Effector CD4-positive, alpha-beta T cell (primary cell): ENCODE measurements around the gene CYP27C1.
A peak's percentile ranks its signal among the peaks of the same experiment; 100 is the strongest.
"Not testable (repeated sequence)": the region's sequence is repeated elsewhere in the genome, so short reads cannot be mapped to it uniquely, and the experiment has no call there.

Source experiments
- DNase-seq: peaks from one replicate; pipeline ENCODE4 v3.0.0-alpha.2; 2020

Gene CYP27C1

GRCh38 chr2:127220768-127221527 lies 849 bp upstream of the CYP27C1 start:
- no peak for DNase-seq

DNA sequence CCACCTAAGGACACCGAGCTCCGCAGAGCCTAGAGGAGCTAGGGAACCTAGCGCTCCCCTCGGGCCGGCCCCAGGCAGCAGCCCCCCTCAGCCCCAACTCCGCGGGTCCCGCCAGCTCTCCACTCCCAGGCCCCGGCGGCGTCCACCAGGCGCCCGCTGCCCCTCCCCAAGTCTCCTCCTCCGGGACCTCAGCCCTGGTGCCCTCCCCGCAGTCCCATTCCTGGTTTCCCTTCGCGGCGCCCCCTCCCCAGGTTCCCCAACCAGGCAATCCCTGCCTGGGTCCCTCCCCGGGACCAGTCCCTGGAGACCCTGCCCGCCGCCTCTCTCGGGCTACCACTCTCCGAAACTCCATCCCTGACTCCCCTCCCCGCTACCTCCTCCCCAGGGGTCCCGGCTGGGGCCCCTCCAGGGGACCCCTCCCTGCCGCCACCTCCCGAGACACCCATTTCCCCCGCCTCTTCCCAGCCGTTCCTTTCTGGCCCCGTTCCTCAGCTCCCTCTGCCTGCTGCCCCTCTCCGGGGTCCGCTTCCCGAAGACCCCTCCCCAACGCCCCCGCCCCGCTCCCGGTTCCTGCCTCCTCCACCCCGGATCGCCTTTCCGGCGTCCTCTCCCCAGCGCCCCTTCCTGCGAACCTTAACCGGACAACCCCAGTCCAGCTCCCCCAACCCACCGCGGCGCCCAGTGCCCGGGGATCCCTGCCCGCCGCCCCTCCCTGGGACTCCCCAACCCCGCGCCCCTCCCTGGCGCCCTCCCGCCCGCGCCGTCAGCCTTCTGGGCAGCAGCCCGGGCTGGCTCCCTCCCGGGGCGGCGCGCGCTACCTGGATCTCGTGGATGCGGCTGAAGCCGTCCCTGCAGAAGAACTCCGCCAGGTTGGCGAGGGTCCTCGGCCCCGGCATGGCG lies 678 bp downstream of the CYP27C1 start:
- DNase-seq, result no peak

GRCh38 chr2:127218812-127219170 lies 1.3 kb downstream of the CYP27C1 start:
- DNase-seq, result no peak

GRCh38 chr2:127217470-127218325 lies 2.4 kb downstream of the CYP27C1 start:
- no peak for DNase-seq

DNA sequence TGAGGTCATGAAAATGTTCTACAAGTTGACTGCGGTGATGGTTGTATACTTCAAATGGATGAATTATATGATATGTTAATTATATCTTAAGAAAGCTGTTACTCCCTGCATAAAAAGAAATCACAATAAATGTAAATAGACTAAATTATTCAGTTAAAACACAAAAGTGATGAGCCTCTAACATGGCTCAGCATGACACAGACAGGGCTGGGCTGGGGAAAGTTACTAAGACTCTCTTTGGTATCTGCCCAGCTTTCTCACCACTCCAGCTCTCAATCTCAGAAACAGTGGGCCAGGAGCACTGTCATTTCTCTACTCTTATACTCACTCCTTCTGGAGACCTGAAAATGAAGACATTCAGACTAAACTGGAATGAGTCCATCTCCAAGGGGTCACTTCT lies 3.5 kb downstream of the CYP27C1 start:
- no peak for DNase-seq

- no peak for DNase-seq
Observed at GRCh38 chr2:127216095-127216494, 4.0 kb downstream of the CYP27C1 start.

GRCh38 chr2:127214201-127214600 lies 5.9 kb downstream of the CYP27C1 start:
- not testable (repeated sequence) for DNase-seq

GRCh38 chr2:127208313-127208712 lies 11.8 kb downstream of the CYP27C1 start:
- DNase-seq, result no peak

- DNase-seq, result no peak
Observed at GRCh38 chr2:127205218-127206125, 14.6 kb downstream of the CYP27C1 start.

DNA sequence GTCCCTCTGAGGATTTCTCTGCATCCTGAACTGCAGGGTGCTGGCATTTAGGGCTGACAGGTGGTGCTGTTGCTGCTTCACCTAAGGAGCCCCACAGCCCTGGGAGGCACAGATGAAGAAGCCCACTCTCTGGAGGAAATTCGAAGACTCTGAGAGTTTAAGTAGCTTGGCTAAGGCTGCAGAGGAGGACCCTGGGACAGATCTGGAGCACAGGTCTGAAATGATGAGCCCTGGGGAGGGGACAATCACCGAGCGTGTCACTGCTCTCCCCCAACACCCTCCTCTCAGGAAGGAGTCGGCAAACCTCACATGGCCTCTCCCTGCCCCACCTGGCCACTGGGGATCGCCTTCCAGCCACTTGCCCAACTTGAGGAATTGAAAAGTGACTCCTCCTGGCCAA lies 18.6 kb downstream of the CYP27C1 start:
- DNase-seq, result no peak

- DNase-seq, result no peak
Observed at GRCh38 chr2:127200962-127201361, 19.1 kb downstream of the CYP27C1 start.

- DNase-seq, result no peak
Observed at GRCh38 chr2:127199223-127199622, 20.9 kb downstream of the CYP27C1 start.

DNA sequence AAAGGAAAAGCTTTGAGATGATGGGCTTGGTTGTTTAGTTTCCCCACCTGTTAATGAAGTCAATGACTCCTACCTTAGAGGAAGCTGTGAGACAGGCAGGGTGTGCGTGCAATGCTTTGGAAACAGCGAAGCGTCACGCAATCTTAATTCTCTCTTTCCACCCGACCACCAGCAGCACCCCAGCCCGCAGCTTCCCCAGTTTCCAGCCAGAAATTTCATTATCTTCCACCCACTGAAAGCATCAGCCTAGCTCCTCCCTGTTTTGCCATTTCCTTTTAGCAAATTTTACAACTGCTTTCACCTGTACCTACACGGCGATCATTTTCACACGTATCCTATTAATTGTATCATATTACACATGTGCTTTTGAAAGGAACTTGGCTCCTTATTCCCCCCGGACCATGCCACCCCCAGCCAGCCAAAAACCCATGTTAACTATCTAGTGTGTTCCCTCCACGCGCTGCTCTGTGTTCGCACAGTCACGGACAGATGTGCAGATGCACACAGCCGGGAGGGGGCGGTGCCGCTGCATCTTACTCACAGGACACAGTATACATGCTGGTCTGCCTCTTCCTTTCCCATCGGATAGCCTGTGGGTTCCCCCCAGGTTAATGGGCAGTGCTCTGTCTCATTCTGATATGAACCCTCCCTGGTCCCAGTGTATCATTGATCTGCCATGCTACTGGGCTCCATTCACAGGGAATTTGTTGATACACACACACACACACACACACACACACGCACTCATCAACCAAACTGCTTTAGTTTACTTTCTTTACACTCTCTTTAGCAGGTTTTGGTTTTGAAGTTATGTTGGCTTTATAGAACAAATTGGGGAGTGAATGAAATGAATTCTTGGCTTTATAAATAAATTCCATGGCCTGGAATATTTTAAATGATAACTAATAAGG lies 22.4 kb downstream of the CYP27C1 start:
- DNase-seq, result peak; percentile 36

- DNase-seq, result no peak
Observed at GRCh38 chr2:127196998-127197397, 23.1 kb downstream of the CYP27C1 start.

- DNase-seq, result no peak
Observed at GRCh38 chr2:127196549-127196948, 23.6 kb downstream of the CYP27C1 start.

DNA sequence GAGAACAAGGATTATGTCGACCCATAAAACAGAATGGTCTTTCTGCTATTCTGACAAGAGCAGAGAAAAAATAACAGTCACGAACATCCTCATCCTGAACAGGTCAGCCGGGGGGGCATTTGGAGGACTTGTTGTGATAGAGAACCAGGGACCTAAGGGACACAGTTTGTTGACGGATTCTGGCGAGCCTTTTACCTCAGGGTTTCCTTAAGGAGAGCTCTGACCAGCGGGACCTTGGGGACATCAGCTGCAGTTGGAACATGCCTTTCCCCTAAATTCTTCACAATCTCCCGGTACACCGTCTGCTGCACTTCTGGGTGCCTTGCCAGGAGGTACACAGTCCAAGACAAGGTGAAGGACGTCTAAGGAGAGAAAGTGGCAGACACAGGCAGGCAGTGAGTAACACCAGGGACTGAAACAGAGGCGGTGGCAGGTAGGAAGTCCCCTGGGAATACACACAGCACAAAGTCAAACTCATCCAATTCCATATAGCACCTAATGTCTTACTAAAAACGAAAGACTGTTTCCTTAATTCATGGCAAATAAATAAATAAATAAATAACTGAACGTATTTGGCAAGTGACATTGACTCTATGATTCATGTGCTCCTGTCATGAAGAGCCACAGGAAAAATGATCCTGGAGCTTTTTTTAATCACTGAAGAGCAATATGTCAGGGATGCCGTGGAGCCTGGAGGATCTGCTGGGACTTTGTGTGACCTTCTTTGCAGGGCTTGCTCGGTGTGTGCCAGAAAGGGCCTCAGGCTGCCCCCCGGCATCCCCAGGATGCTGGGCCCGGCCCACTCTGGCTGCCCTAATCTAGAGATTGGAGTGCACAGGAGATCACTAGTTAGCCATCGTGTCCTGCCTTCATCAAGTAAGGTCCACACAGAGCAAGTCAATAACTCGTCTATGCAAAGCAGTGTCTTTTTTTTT lies 24.7 kb downstream of the CYP27C1 start:
- DNase-seq, result no peak

GRCh38 chr2:127194447-127194846 lies 25.7 kb downstream of the CYP27C1 start:
- DNase-seq, result no peak

DNA sequence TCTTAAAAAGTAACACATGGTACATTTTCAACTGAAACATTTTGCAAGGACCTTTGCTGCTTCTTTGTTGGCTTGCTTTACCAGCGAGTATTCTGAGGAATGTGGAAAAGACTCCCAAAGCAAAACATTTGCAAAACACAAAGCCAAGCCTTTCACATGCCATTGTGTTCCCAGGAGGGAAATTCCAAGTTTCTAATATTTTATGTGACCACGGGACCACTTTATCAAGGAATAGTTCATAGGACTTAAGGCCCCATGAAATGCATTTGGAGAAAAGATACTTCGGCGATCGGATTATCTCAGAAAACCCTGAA lies 26.2 kb downstream of the CYP27C1 start:
- no peak for DNase-seq

GRCh38 chr2:127193164-127193966 lies 26.7 kb downstream of the CYP27C1 start:
- no peak for DNase-seq
